B cell (primary cell): ENCODE data around the gene MYRIP. TPM values are rescaled to one million over a fixed set of nuclear protein-coding genes. Genes with fewer than 3 reads are reported as not detected.

Experiments used
- ATAC-seq: fragments of 200-7000 bp; cut with Tn5 transposase; one replicate; pipeline ENCODE4 v1.10.0; 2021; ENCODE audit warnings: low read depth, mild to moderate bottlenecking, moderate number of reproducible peaks, moderate library complexity
- CTCF ChIA-PET: fragments of 350-600 bp; sonication (Branson Sonifier 250); formaldehyde crosslinking; loops from one replicate; lab custom pipeline; 2021; ENCODE audit warnings: antibody characterized with exemption, inconsistent platforms; lab: Charles Lee
- POLR2A ChIA-PET: fragments of 350-600 bp; sonication (Branson Sonifier 250); formaldehyde crosslinking; loops from one replicate; lab custom pipeline; 2021; ENCODE audit warnings: antibody characterized with exemption; lab: Charles Lee
- DNase-seq: peaks from one replicate; pipeline ENCODE4 v3.0.0; 2013
- H2AFZ ChIP-seq: 2 replicates; pipeline ENCODE4 v1.6.1; 2012; ENCODE audit warnings: mild to moderate bottlenecking, low read depth, low read length; ENCODE audit not compliant: insufficient read depth, poor library complexity, severe bottlenecking
- H3K27ac ChIP-seq, 2 donors: 1 replicate in 1 of 2; 2 replicates in 1 of 2; pipeline ENCODE4 v1.5.1; 2012 to 2013; ENCODE audit warnings: low read length in 2 of 2, mild to moderate bottlenecking in 2 of 2, moderate library complexity in 1 of 2
- H3K27me3 ChIP-seq, 4 experiments: fragments of 200-600 bp in 1 of 4; sonication (generic) in 1 of 4; replicated peaks in 1 of 4; 1 replicate in 2 of 4; 2 replicates in 2 of 4; pipeline versions ENCODE4 v1.6.1 to v1.7.0; 2013 to 2016; ENCODE audit warnings: low read length in 3 of 4, mild to moderate bottlenecking in 2 of 4, mixed read lengths in 1 of 4, moderate library complexity in 1 of 4; ENCODE audit not compliant: insufficient read depth in 4 of 4, control insufficient read depth in 3 of 4; ENCODE audit errors: control extremely low read depth in 1 of 4
- H3K36me3 ChIP-seq, 2 experiments: replicated peaks in 1 of 2; 1 replicate in 1 of 2; 2 replicates in 1 of 2; pipeline versions ENCODE4 v1.6.1 to v1.7.1; 2013; ENCODE audit warnings: low read length in 1 of 2; ENCODE audit not compliant: insufficient read depth in 2 of 2, control insufficient read depth in 1 of 2; ENCODE audit errors: control extremely low read depth in 1 of 2, extremely low read depth in 1 of 2
- H3K4me1 ChIP-seq, 2 donors: fragments of 200-600 bp in 1 of 2; sonication (generic) in 1 of 2; 1 replicate in 1 of 2; 2 replicates in 1 of 2; pipeline versions ENCODE4 v1.5.1 to v1.6.1; 2013 to 2017; ENCODE audit warnings: low read length in 2 of 2; ENCODE audit not compliant: control insufficient read depth in 2 of 2, insufficient read depth in 2 of 2
- H3K4me2 ChIP-seq: replicated peaks from 2 replicates; pipeline ENCODE3; 2012; ENCODE audit warnings: mild to moderate bottlenecking, low read depth, low read length; ENCODE audit not compliant: poor library complexity, severe bottlenecking
- H3K4me3 ChIP-seq, 5 experiments: fragments of 200-600 bp in 1 of 5; sonication (generic) in 1 of 5; 1 replicate in 3 of 5; 2 replicates in 2 of 5; pipeline versions ENCODE4 v1.5.1 to v1.7.0; 2011 to 2016; ENCODE audit warnings: low read length in 4 of 5, mild to moderate bottlenecking in 4 of 5, low read depth in 2 of 5, control low read depth in 1 of 5, moderate library complexity in 1 of 5; ENCODE audit not compliant: insufficient read depth in 1 of 5; ENCODE audit errors: control extremely low read depth in 1 of 5, extremely low read depth in 1 of 5
- H3K79me2 ChIP-seq: fragments of 200-600 bp; sonication (generic); one replicate; pipeline ENCODE4 v1.6.0; 2016; ENCODE audit warnings: low read length; ENCODE audit not compliant: control insufficient read depth, insufficient read depth
- H3K9ac ChIP-seq: fragments of 200-600 bp; sonication (generic); 2 replicates; pipeline ENCODE4 v1.6.1; 2017; ENCODE audit warnings: mild to moderate bottlenecking, low read length, moderate library complexity
- H3K9me3 ChIP-seq, 3 donors: one replicate each; pipeline versions ENCODE4 v1.6.1 to v1.7.1; 2013; ENCODE audit warnings: low read length in 2 of 3; ENCODE audit not compliant: control insufficient read depth in 2 of 3, insufficient read depth in 1 of 3; ENCODE audit errors: control extremely low read depth in 1 of 3
- H4K20me1 ChIP-seq: 2 replicates; pipeline ENCODE4 v1.6.0; 2012; ENCODE audit warnings: mild to moderate bottlenecking, low read length; ENCODE audit not compliant: insufficient read depth, control insufficient read depth, poor library complexity, severe bottlenecking
- H3K27ac Mint-ChIP-seq: one replicate; pipeline ENCODE4 v1.8.0; 2021; ENCODE audit warnings: mixed read lengths
- H3K27me3 Mint-ChIP-seq: one replicate; pipeline ENCODE4 v1.8.0; 2021; ENCODE audit warnings: mixed read lengths
- H3K4me1 Mint-ChIP-seq: one replicate; pipeline ENCODE4 v1.8.0; 2021; ENCODE audit warnings: mixed read lengths
- H3K4me3 Mint-ChIP-seq: one replicate; pipeline ENCODE4 v1.8.0; 2021; ENCODE audit warnings: mixed read lengths
- H3K9me3 Mint-ChIP-seq: one replicate; pipeline ENCODE4 v1.8.0; 2022; ENCODE audit warnings: mixed read lengths; ENCODE audit not compliant: insufficient read depth
- CTCF ChIP-seq: fragments of 200-600 bp; IDR thresholded peaks from one replicate; pipeline ENCODE4 v1.8.0; 2022; ENCODE audit warnings: antibody characterized with exemption, mild to moderate bottlenecking
- EZH2 ChIP-seq: IDR thresholded peaks from 2 replicates; pipeline ENCODE4 v1.6.1; 2012; ENCODE audit warnings: borderline replicate concordance, low read depth, mild to moderate bottlenecking, moderate library complexity, low read length; ENCODE audit not compliant: insufficient read depth, poor library complexity, severe bottlenecking
- WGBS: methylation state at CpG from one replicate; pipeline ENCODE4 v1.1.5; 2013; ENCODE audit warnings: missing lambda C conversion rate; ENCODE audit not compliant: insufficient coverage; 5-methylcytosine and 5-hydroxymethylcytosine counted together
- intact Hi-C: fragments of 100-400 bp; cut with micrococcal nuclease; formaldehyde crosslinking; loops from one replicate; pipeline ENCODE4 v1.10.0; 2022
- polyA plus RNA-seq: library from polyadenylated mRNA; depleted of rRNA; stranded (reverse); fragments of >200 nt; gene quantifications from 2 replicates; pipeline ENCODE4 v1.2.3, GENCODE V29; 2012
- total RNA-seq, 2 donors: library from RNA; stranded (reverse); fragments of 120-200 nt in 1 of 2; gene quantifications; 1 replicate in 1 of 2; 2 replicates in 1 of 2; pipeline versions ENCODE4 v1.2.3 to v1.2.4, GENCODE V29; 2013 to 2022

MYRIP gene
- total and polyA plus RNA-seq, 2 donors (not counting 1 experiment from before 2014, with no cell fraction given), result 0.03 to 0.10 TPM

- no peaks in the 10 kb centered on the region for H3K27me3 ChIP-seq
- H3K27ac Mint-ChIP-seq, result no peak overlapping the region
- intact Hi-C loops, result no loop called here
- H3K9me3 Mint-ChIP-seq, result no peaks in the 10 kb centered on the region
- no peak overlapping the region for H3K4me3 Mint-ChIP-seq
- H3K9me3 ChIP-seq, result no peaks in the 10 kb centered on the region
- no CpG with 5 or more reads among the region's 2 CpGs for WGBS
- no peaks in the 10 kb centered on the region for H3K4me1 Mint-ChIP-seq
- no peak overlapping the region for H3K9ac ChIP-seq
- no peaks in the 10 kb centered on the region for H4K20me1 ChIP-seq
- ChIA-PET CTCF (no interaction called here), POLR2A (no interaction called here)
- H3K4me3 ChIP-seq, result no peak overlapping the region
- DNase-seq, result no peak
- no peaks in the 10 kb centered on the region for H3K4me1 ChIP-seq
- no peak for TF ChIP-seq EZH2
- no peak for TF ChIP-seq CTCF
- H3K79me2 ChIP-seq, result no peaks in the 10 kb centered on the region
- H3K27me3 Mint-ChIP-seq, result no peaks in the 10 kb centered on the region
- no peak overlapping the region for H2AFZ ChIP-seq
- no peaks in the 10 kb centered on the region for H3K36me3 ChIP-seq
- H3K27ac ChIP-seq, result no peak overlapping the region
- no peak overlapping the region for H3K4me2 ChIP-seq
- no peak for ATAC-seq
Observed at GRCh38 chr3:40206522-40206921, 397.1 kb downstream of the MYRIP start.

GRCh38 chr3:40207796-40208195, 398.4 kb downstream of the MYRIP start:
- Histone ChIP-seq H3K4me2 (no peak overlapping the region), H3K9ac (no peak overlapping the region), H3K9me3 (no peaks in the 10 kb centered on the region), H3K27me3 (no peaks in the 10 kb centered on the region), H2AFZ (no peak overlapping the region), H3K27ac (no peak overlapping the region), H3K4me3 (no peak overlapping the region), H3K4me1 (no peaks in the 10 kb centered on the region), H3K79me2 (no peaks in the 10 kb centered on the region), H3K36me3 (no peaks in the 10 kb centered on the region), H4K20me1 (no peaks in the 10 kb centered on the region)
- Mint-ChIP-seq H3K4me1 (no peaks in the 10 kb centered on the region), H3K4me3 (no peak overlapping the region), H3K9me3 (no peaks in the 10 kb centered on the region), H3K27me3 (no peaks in the 10 kb centered on the region), H3K27ac (no peak overlapping the region)
- ChIA-PET POLR2A (no interaction called here), CTCF (no interaction called here)
- DNase-seq, result no peak
- TF ChIP-seq CTCF, result no peak
- TF ChIP-seq EZH2, result no peak
- intact Hi-C loops, result no loop called here
- ATAC-seq, result no peak
